IMR-90 (cell line): Measurements from ENCODE around the gene KRT33A. TPM values are rescaled to one million over a fixed set of nuclear protein-coding genes. Genes with fewer than 3 reads are reported as not detected.
A peak's percentile ranks its signal among the peaks of the same experiment; 100 is the strongest.

Experiments used
- ATAC-seq: fragments of 200-7000 bp; cut with Tn5 transposase; 2 replicates; pipeline ENCODE4 v1.9.1; 2020; ENCODE audit warnings: low read depth, mild to moderate bottlenecking, moderate library complexity
- BruUV-seq: library from RNA; stranded (reverse); fragments of 400-500 nt; replicated peaks from 2 replicates; lab custom pipeline; 2021; lab: Mats Ljungman, UMichigan
- CTCF ChIA-PET: fragments of 300-600 bp; formaldehyde crosslinking; extraction: SDS; loops from one replicate; lab custom pipeline; 2021; ENCODE audit warnings: antibody characterized with exemption; lab: Yijun Ruan, JAX
- POLR2A ChIA-PET: fragments of 300-600 bp; sonication (Branson Sonifier 250); formaldehyde crosslinking; loops from one replicate; lab custom pipeline; 2022; ENCODE audit warnings: antibody characterized with exemption; ENCODE audit not compliant: unreplicated experiment; lab: Charles Lee
- DNase-seq: peaks from one replicate; pipeline ENCODE4 v3.0.0; 2013
- H2AFZ ChIP-seq: replicated peaks from 2 replicates; pipeline ENCODE3; 2013; ENCODE audit warnings: low read length, mild to moderate bottlenecking; ENCODE audit not compliant: poor library complexity
- H2AK5ac ChIP-seq: 2 replicates; pipeline ENCODE4 v1.6.1; 2013; ENCODE audit warnings: low read depth, low read length, inconsistent platforms
- H2AK9ac ChIP-seq: replicated peaks from 2 replicates; pipeline ENCODE3; 2013; ENCODE audit warnings: mild to moderate bottlenecking, low read depth, low read length, moderate library complexity; ENCODE audit not compliant: poor library complexity
- H2BK120ac ChIP-seq: 2 replicates; pipeline ENCODE4 v1.6.1; 2013; ENCODE audit warnings: low read depth, low read length, inconsistent platforms
- H2BK15ac ChIP-seq: 3 replicates; pipeline ENCODE4 v1.6.1; 2013; ENCODE audit warnings: low read depth, low read length, inconsistent platforms
- H2BK20ac ChIP-seq: 2 replicates; pipeline ENCODE4 v1.6.1; 2013; ENCODE audit warnings: low read depth, mild to moderate bottlenecking, inconsistent platforms, low read length, moderate library complexity
- H2BK5ac ChIP-seq: 2 replicates; pipeline ENCODE4 v1.6.1; 2013; ENCODE audit warnings: mild to moderate bottlenecking, low read depth, low read length, inconsistent platforms; ENCODE audit not compliant: poor library complexity, severe bottlenecking
- H3K14ac ChIP-seq: replicated peaks from 2 replicates; pipeline ENCODE4 v1.6.1; 2013; ENCODE audit warnings: low read depth, low read length, inconsistent platforms
- H3K18ac ChIP-seq: 2 replicates; pipeline ENCODE4 v1.6.1; 2013; ENCODE audit warnings: low read depth, low read length, control low read depth
- H3K23ac ChIP-seq: 2 replicates; pipeline ENCODE4 v1.6.1; 2013; ENCODE audit warnings: low read depth, low read length, inconsistent platforms
- H3K27ac ChIP-seq: 2 replicates; pipeline ENCODE4 v1.5.1; 2013; ENCODE audit warnings: mild to moderate bottlenecking, control low read depth, low read length; ENCODE audit not compliant: insufficient read depth
- H3K27me3 ChIP-seq: 2 replicates; pipeline ENCODE4 v1.6.1; 2013; ENCODE audit warnings: low read length; ENCODE audit not compliant: control insufficient read depth, insufficient read depth
- H3K36me3 ChIP-seq: 2 replicates; pipeline ENCODE4 v1.6.1; 2013; ENCODE audit warnings: low read length, mixed read lengths; ENCODE audit not compliant: control insufficient read depth, insufficient read depth
- H3K4ac ChIP-seq: 2 replicates; pipeline ENCODE4 v1.6.1; 2013; ENCODE audit warnings: low read depth, low read length, inconsistent platforms
- H3K4me1 ChIP-seq: 2 replicates; pipeline ENCODE4 v1.6.1; 2013; ENCODE audit warnings: low read length, mixed read lengths; ENCODE audit not compliant: control insufficient read depth, insufficient read depth
- H3K4me2 ChIP-seq: 2 replicates; pipeline ENCODE4 v1.6.1; 2013; ENCODE audit warnings: low read depth, mild to moderate bottlenecking, control low read depth, low read length, moderate library complexity
- H3K4me3 ChIP-seq: 2 replicates; pipeline ENCODE4 v1.5.1; 2013; ENCODE audit warnings: low read depth, mild to moderate bottlenecking, control low read depth, low read length, moderate library complexity; ENCODE audit not compliant: insufficient read depth
- H3K56ac ChIP-seq: 2 replicates; pipeline ENCODE4 v1.6.1; 2013; ENCODE audit warnings: low read length, inconsistent platforms; ENCODE audit not compliant: insufficient read depth; ENCODE audit errors: extremely low read depth
- H3K79me1 ChIP-seq, 2 experiments: 2 replicates each; pipeline ENCODE4 v1.6.1; 2013; ENCODE audit warnings: low read length in 2 of 2, inconsistent platforms in 1 of 2, low read depth in 1 of 2
- H3K9ac ChIP-seq: 2 replicates; pipeline ENCODE4 v1.6.1; 2013; ENCODE audit warnings: low read depth, low read length, control low read depth
- H3K9me1 ChIP-seq: 2 replicates; pipeline ENCODE4 v1.6.1; 2013; ENCODE audit warnings: low read length, inconsistent platforms; ENCODE audit not compliant: insufficient read depth
- H3K9me3 ChIP-seq: 2 replicates; pipeline ENCODE4 v1.6.1; 2013; ENCODE audit warnings: low read length; ENCODE audit not compliant: control insufficient read depth, insufficient read depth
- H4K20me1 ChIP-seq: 2 replicates; pipeline ENCODE4 v1.6.1; 2013; ENCODE audit warnings: low read length, inconsistent platforms; ENCODE audit not compliant: insufficient read depth
- H4K5ac ChIP-seq: 2 replicates; pipeline ENCODE4 v1.6.1; 2013; ENCODE audit warnings: mild to moderate bottlenecking, low read depth, low read length, control low read depth
- H4K8ac ChIP-seq, 2 experiments: 2 replicates each; pipeline ENCODE4 v1.6.1; 2013; ENCODE audit warnings: low read depth in 2 of 2, low read length in 2 of 2, control low read depth in 1 of 2, inconsistent platforms in 1 of 2
- H4K91ac ChIP-seq: 2 replicates; pipeline ENCODE4 v1.6.1; 2013; ENCODE audit warnings: low read depth, low read length, inconsistent platforms; ENCODE audit not compliant: insufficient read depth
- CEBPB ChIP-seq: IDR thresholded peaks from 2 replicates; pipeline ENCODE4 v1.6.1; 2012; ENCODE audit warnings: low read depth, low read length, improper control_type of control experiment
- CTCF ChIP-seq: conservative IDR thresholded peaks from 2 replicates; pipeline ENCODE4 v1.5.1; 2012; ENCODE audit warnings: mild to moderate bottlenecking, low read depth, low read length, improper control_type of control experiment
- RCOR1 ChIP-seq: IDR thresholded peaks from 2 replicates; pipeline ENCODE4 v1.6.1; 2012; ENCODE audit warnings: mild to moderate bottlenecking, low read length, improper control_type of control experiment; ENCODE audit not compliant: insufficient replicate concordance
- WGBS, 2 experiments: methylation state at CpG; one replicate each; pipeline versions ENCODE4 v1.1.5 to v1.1.7; 2013; ENCODE audit warnings: missing lambda C conversion rate in 2 of 2; ENCODE audit not compliant: insufficient read length in 1 of 2; ENCODE audit errors: extremely low coverage in 2 of 2; 5-methylcytosine and 5-hydroxymethylcytosine counted together
- dilution Hi-C: fragments of 300-500 bp; cut with HindIII; formaldehyde crosslinking; loops from one replicate; pipeline ENCODE4 v1.14.3; 2018; ENCODE audit warnings: low sequenced_read_pairs; ENCODE audit not compliant: unreplicated experiment
- in situ Hi-C: fragments of 300-500 bp; cut with MboI; formaldehyde crosslinking; loops from 3 replicates; pipeline ENCODE4 v1.14.3; 2019; ENCODE audit warnings: low sequenced_read_pairs, inconsistent platforms, mixed read lengths
- intact Hi-C: fragments of 100-400 bp; cut with micrococcal nuclease; formaldehyde crosslinking; loops from 2 replicates; pipeline ENCODE4 v1.10.0; 2022
- polyA plus RNA-seq, 3 experiments: library from polyadenylated mRNA; depleted of rRNA; stranded (reverse); fragments of >200 nt; gene quantifications; 2 replicates each; pipeline ENCODE4 v1.2.3, GENCODE V29; 2012; ENCODE audit warnings: low replicate concordance in 1 of 3
- total RNA-seq: library from RNA; depleted of rRNA; stranded (reverse); fragments of >200 nt; gene quantifications from 2 replicates; pipeline ENCODE4 v1.2.3, GENCODE V29; 2012

The KRT33A gene
- total and polyA plus RNA-seq, 2 of the 4 experiments (the other 2 are of a cell fraction): not detected

- DNase-seq (no peak), ATAC-seq (no peak)
- POLR2A ChIA-PET: no interaction called here
- in situ Hi-C loops: no loop called here
- intact Hi-C loops: no loop called here
- Histone ChIP-seq H3K36me3 (no peaks in the 10 kb centered on the region), H3K9ac (no peak within 1 kb of the TSS), H3K27me3 (no peaks in the 10 kb centered on the region), H3K4me1 (peaks cover 7% of the 10 kb centered on the region; the same call in 1 of the 2 replicates), H3K9me1 (no peaks in the 10 kb centered on the region; the same call in none of the 2 replicates), H2AFZ (no peak within 1 kb of the TSS), H3K79me1 (no peaks in the 10 kb centered on the region), H2BK120ac (no peak within 1 kb of the TSS), H3K18ac (no peak within 1 kb of the TSS), H2BK20ac (no peak within 1 kb of the TSS), H3K14ac (no peak within 1 kb of the TSS), H4K91ac (no peak within 1 kb of the TSS), H4K5ac (no peak within 1 kb of the TSS), H3K23ac (no peak within 1 kb of the TSS), H4K20me1 (no peaks in the 10 kb centered on the region), H3K27ac (no peak within 1 kb of the TSS), H2BK5ac (no peak within 1 kb of the TSS), H3K4me3 (no peak within 1 kb of the TSS), H2AK5ac (no peak within 1 kb of the TSS; the same call in 1 of the 2 replicates), H4K8ac (0 out of 4 replicates have a peak within 1 kb of the TSS, but pooled peaks of 1 of the 2 experiments have one; percentile 19), H2BK15ac (peak within 1 kb of the TSS; percentile 16; the same call in 1 of the 3 replicates), H3K4ac (no peak within 1 kb of the TSS), H3K56ac (no peak within 1 kb of the TSS), H3K9me3 (no peaks in the 10 kb centered on the region), H3K4me2 (no peak within 1 kb of the TSS), H2AK9ac (no peak within 1 kb of the TSS)
- dilution Hi-C loops: no loop called here
- no CpG with 5 or more reads among the region's 16 CpGs for WGBS, 2 experiments
- no peak for TF ChIP-seq CEBPB
- no peak for TF ChIP-seq RCOR1
- no peak for TF ChIP-seq CTCF
- CTCF ChIA-PET: no interaction called here
- BruUV-seq: no TSS peak
These were observed 46.5 kb upstream of the KRT33A start, which contains the start of gene KRT31 for GRCh38 chr17:41396996-41397660. Gene KRT31 (minus strand): TSS chr17:41397608. CDS start chr17:41397539, 69 bp downstream.
